DND-41 (cell line): ENCODE results near the gene CALML3.

ENCODE experiments used
- ATAC-seq: fragments of 200-7000 bp; cut with Tn5 transposase; 3 replicates; pipeline ENCODE4 v1.9.1; 2021; ENCODE audit warnings: low read depth; ENCODE audit not compliant: insufficient read depth
- DNase-seq: peaks from one replicate; pipeline ENCODE4 v3.0.0-alpha.2; 2020
- H2AFZ ChIP-seq: 2 replicates; pipeline ENCODE4 v1.6.0; 2012; ENCODE audit warnings: low read depth, low read length
- H3K27ac ChIP-seq: 2 replicates; pipeline ENCODE4 v1.5.1; 2012; ENCODE audit warnings: low read length, inconsistent platforms
- H3K27me3 ChIP-seq: fragments of 200-600 bp; sonication (generic); 2 replicates; pipeline ENCODE4 v1.6.0; 2012; ENCODE audit warnings: low read length, mild to moderate bottlenecking, inconsistent platforms; ENCODE audit not compliant: insufficient read depth, poor library complexity
- H3K36me3 ChIP-seq: 2 replicates; pipeline ENCODE4 v1.5.1; 2012; ENCODE audit warnings: low read length, inconsistent platforms; ENCODE audit not compliant: insufficient read depth
- H3K4me1 ChIP-seq: 2 replicates; pipeline ENCODE4 v1.5.1; 2012; ENCODE audit warnings: mild to moderate bottlenecking, low read length; ENCODE audit not compliant: insufficient read depth
- H3K4me2 ChIP-seq: 2 replicates; pipeline ENCODE4 v1.6.0; 2012; ENCODE audit warnings: mild to moderate bottlenecking, moderate library complexity, low read length, inconsistent platforms; ENCODE audit not compliant: insufficient read depth
- H3K4me3 ChIP-seq, 2 experiments: fragments of 200-600 bp in 1 of 2; shearing (Covaris generic) in 1 of 2; 2 replicates each; pipeline ENCODE4 v1.5.1; 2012 to 2016; ENCODE audit warnings: inconsistent platforms in 2 of 2, low read length in 2 of 2, mild to moderate bottlenecking in 2 of 2, low read depth in 1 of 2, moderate library complexity in 1 of 2
- H3K79me2 ChIP-seq: 2 replicates; pipeline ENCODE4 v1.6.0; 2012; ENCODE audit warnings: low read length, inconsistent platforms; ENCODE audit not compliant: insufficient read depth
- H3K9ac ChIP-seq: 2 replicates; pipeline ENCODE4 v1.6.0; 2012; ENCODE audit warnings: low read depth, mild to moderate bottlenecking, inconsistent platforms, low read length, moderate library complexity
- H3K9me3 ChIP-seq: 2 replicates; pipeline ENCODE4 v1.5.1; 2012; ENCODE audit warnings: low read length, moderate library complexity, mild to moderate bottlenecking, inconsistent platforms; ENCODE audit not compliant: insufficient read depth, severe bottlenecking
- H4K20me1 ChIP-seq: 2 replicates; pipeline ENCODE4 v1.6.0; 2012; ENCODE audit warnings: low read length; ENCODE audit not compliant: insufficient read depth
- EZH2 ChIP-seq: IDR thresholded peaks from 3 replicates; pipeline ENCODE4 v1.6.1; 2012; ENCODE audit warnings: borderline replicate concordance, low read depth, mild to moderate bottlenecking, moderate library complexity, low read length, inconsistent platforms; ENCODE audit not compliant: severe bottlenecking
- TF ChIP-seq, protein P1 (sequence below): IDR thresholded peaks from 2 replicates; pipeline ENCODE4 v1.5.1; 2012; ENCODE audit warnings: borderline replicate concordance, low read length, moderate library complexity, mild to moderate bottlenecking; ENCODE audit not compliant: poor library complexity, severe bottlenecking; ENCODE audit errors: extremely low read depth

Gene CALML3

DNA sequence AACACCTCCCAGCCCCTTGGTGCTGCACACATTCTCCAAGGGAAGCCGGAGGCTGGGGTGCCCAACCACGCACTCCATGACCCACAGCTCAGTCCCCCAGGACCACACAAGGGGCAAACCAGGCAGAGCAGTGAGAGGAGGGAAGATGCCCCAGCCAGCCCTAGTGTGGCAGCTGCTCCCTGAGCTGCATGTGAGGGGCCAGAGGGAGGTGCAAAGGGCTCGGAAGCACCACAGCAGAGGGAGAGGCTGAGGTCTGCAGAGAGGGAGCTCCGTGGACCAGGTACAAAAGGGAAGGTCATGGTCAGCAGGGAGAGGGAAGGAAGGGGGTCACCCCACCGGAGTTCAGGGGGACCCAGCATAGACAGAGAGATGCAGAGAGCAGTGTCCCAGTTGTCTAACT lies 23.9 kb upstream of the CALML3 start:
- Histone ChIP-seq H3K4me2 (no peak overlapping the region), H3K4me3 (no peak overlapping the region), H3K79me2 (no peaks in the 10 kb centered on the region), H2AFZ (no peak overlapping the region), H4K20me1 (peaks cover 2% of the 10 kb centered on the region; the same call in 1 of the 2 replicates), H3K9me3 (no peaks in the 10 kb centered on the region), H3K9ac (no peak overlapping the region), H3K36me3 (no peaks in the 10 kb centered on the region), H3K4me1 (no peaks in the 10 kb centered on the region), H3K27me3 (peaks cover 12% of the 10 kb centered on the region), H3K27ac (no peak overlapping the region)
- TF ChIP-seq EZH2: no peak
- TF ChIP-seq, protein P1, sequence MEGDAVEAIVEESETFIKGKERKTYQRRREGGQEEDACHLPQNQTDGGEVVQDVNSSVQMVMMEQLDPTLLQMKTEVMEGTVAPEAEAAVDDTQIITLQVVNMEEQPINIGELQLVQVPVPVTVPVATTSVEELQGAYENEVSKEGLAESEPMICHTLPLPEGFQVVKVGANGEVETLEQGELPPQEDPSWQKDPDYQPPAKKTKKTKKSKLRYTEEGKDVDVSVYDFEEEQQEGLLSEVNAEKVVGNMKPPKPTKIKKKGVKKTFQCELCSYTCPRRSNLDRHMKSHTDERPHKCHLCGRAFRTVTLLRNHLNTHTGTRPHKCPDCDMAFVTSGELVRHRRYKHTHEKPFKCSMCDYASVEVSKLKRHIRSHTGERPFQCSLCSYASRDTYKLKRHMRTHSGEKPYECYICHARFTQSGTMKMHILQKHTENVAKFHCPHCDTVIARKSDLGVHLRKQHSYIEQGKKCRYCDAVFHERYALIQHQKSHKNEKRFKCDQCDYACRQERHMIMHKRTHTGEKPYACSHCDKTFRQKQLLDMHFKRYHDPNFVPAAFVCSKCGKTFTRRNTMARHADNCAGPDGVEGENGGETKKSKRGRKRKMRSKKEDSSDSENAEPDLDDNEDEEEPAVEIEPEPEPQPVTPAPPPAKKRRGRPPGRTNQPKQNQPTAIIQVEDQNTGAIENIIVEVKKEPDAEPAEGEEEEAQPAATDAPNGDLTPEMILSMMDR: no peak
- DNase-seq (no peak), ATAC-seq (no peak)

DNA sequence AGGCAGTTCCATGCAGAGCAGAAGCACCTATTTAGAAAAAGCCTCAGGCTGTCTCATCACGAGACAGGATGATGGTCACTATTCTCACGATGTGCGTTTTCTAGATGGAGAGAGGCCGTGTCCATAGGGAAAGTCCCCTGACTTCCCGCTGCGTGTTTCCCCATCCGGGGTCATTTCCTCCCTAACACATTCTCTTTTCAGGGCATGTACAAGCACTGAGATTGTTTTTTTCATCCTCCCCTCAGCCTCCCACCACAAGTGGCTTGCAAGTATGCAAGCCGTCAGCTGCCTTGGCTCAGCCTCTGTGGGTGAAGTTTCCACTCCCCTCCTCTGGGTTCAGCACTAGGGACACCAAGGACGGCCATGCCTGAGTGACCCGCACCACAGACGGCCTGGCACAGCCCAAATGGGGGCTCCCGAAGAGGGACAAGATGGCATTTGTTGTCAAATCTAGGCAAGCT lies 22.7 kb upstream of the CALML3 start:
- no peak overlapping the region for H3K9ac ChIP-seq
- no peak for TF ChIP-seq EZH2
- TF ChIP-seq, protein P1: no peak
- no peaks in the 10 kb centered on the region for H3K4me1 ChIP-seq
- H3K4me3 ChIP-seq: no peak overlapping the region
- ATAC-seq (no peak), DNase-seq (no peak)
- peaks cover 2% of the 10 kb centered on the region; the same call in 1 of the 2 replicates for H4K20me1 ChIP-seq
- H3K27me3 ChIP-seq: peaks cover 14% of the 10 kb centered on the region
- no peak overlapping the region for H3K27ac ChIP-seq
- no peak overlapping the region for H2AFZ ChIP-seq
- no peaks in the 10 kb centered on the region for H3K79me2 ChIP-seq
- no peak overlapping the region for H3K4me2 ChIP-seq
- H3K36me3 ChIP-seq: no peaks in the 10 kb centered on the region
- no peaks in the 10 kb centered on the region for H3K9me3 ChIP-seq

DNA sequence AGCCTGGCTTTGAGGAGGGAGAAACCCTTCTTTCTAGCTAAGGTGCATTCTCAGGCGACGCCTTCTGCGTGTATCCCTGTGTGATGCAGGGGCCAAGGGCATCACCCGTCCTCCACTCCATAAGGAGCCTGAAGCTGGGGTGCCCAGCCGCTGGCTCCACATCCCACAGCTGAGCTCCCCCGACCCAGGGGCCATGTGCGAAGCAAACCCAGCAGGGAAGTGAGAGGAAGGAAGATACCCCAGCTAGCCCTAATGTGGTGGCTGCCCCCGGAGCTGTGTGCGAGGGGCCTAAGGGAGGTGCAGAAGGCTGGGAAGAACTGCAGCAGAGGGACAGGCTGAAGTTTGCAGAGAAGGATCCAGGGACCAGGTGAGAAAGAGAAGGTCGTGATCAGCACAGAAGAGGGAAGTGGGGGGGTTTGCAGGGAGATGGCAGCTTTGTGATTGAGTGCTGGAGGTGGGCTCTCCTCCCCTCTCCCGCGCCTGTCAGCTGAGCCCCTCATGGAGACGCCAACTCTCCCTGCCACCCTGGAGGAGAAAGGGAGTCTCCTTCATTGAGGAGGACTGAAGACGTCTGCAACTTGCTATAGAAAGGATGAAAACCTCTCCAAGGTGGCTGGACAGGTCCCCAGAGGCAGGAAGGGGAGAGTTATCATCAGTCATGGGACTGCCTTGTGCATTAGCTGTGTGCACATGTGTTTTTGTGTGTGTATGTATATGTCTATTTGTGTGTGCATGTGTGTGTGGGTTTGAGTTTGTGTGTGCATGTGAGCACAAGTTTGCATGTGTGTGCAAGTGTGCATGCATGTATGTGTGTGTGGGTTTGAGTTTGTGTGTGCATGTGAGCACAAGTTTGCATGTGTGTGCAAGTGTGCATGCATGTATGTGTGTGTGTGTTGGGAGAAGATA lies 21.9 kb upstream of the CALML3 start:
- Histone ChIP-seq H3K27me3 (peaks cover 14% of the 10 kb centered on the region), H3K9me3 (no peaks in the 10 kb centered on the region), H2AFZ (no peak overlapping the region), H3K4me2 (no peak overlapping the region), H3K36me3 (no peaks in the 10 kb centered on the region), H4K20me1 (peaks cover 2% of the 10 kb centered on the region; the same call in 1 of the 2 replicates), H3K4me3 (no peak overlapping the region), H3K4me1 (no peaks in the 10 kb centered on the region), H3K27ac (no peak overlapping the region), H3K79me2 (no peaks in the 10 kb centered on the region), H3K9ac (no peak overlapping the region)
- TF ChIP-seq, protein P1: no peak
- no peak for TF ChIP-seq EZH2
- DNase-seq (no peak), ATAC-seq (no peak)
